H1 (cell line): Measurements from ENCODE around the gene RUFY1. TPM values are rescaled to one million over a fixed set of nuclear protein-coding genes. Genes with fewer than 3 reads are reported as not detected.

Experiments
- CTCF ChIA-PET: fragments of 300-600 bp; sonication (Branson Sonifier 250); formaldehyde crosslinking; loops from one replicate; lab custom pipeline; 2021; ENCODE audit not compliant: partially characterized antibody; lab: Charles Lee
- POLR2A ChIA-PET: fragments of 300-600 bp; sonication (Branson Sonifier 250); formaldehyde crosslinking; loops from one replicate; lab custom pipeline; 2021; ENCODE audit warnings: inconsistent platforms; ENCODE audit not compliant: partially characterized antibody; lab: Charles Lee
- DNase-seq, 2 experiments: peaks; one replicate each; pipeline versions ENCODE4 v3.0.0 to v3.0.0-alpha.2; 2010 to 2022; ENCODE audit warnings: low spot score in 2 of 2, low read depth in 1 of 2, mixed read lengths in 1 of 2
- FAIRE-seq: peaks from 2 replicates; lab custom pipeline; 2011; peaks lifted over from hg19 to GRCh38; lab: Jason Lieb, UNC
- H2AFZ ChIP-seq: 2 replicates; pipeline ENCODE4 v1.8.1; 2012; ENCODE audit warnings: low read length, inconsistent platforms
- H2AK5ac ChIP-seq: 2 replicates; pipeline ENCODE4 v1.6.1; 2013; ENCODE audit warnings: low read depth, low read length
- H2BK120ac ChIP-seq: replicated peaks from 2 replicates; pipeline ENCODE3; 2013; ENCODE audit warnings: low read depth, low read length, inconsistent platforms
- H2BK12ac ChIP-seq: 2 replicates; pipeline ENCODE4 v1.6.1; 2013; ENCODE audit warnings: low read depth, low read length
- H2BK15ac ChIP-seq: 2 replicates; pipeline ENCODE4 v1.6.1; 2013; ENCODE audit warnings: low read length
- H2BK20ac ChIP-seq: 2 replicates; pipeline ENCODE4 v1.6.1; 2013; ENCODE audit warnings: low read length
- H2BK5ac ChIP-seq: 2 replicates; pipeline ENCODE4 v1.6.1; 2013; ENCODE audit warnings: low read depth, low read length
- H3K14ac ChIP-seq: 2 replicates; pipeline ENCODE4 v1.6.1; 2013; ENCODE audit warnings: inconsistent platforms; ENCODE audit not compliant: insufficient read length
- H3K18ac ChIP-seq: 2 replicates; pipeline ENCODE4 v1.6.1; 2013; ENCODE audit warnings: low read length; ENCODE audit errors: extremely low read depth
- H3K23ac ChIP-seq: 2 replicates; pipeline ENCODE4 v1.6.1; 2013; ENCODE audit warnings: inconsistent platforms; ENCODE audit not compliant: insufficient read length
- H3K23me2 ChIP-seq: 2 replicates; pipeline ENCODE4 v1.6.1; 2013; ENCODE audit warnings: low read depth, low read length
- H3K27ac ChIP-seq: 2 replicates; pipeline ENCODE4 v1.6.1; 2011; ENCODE audit warnings: low read depth, low read length, inconsistent platforms
- H3K27me3 ChIP-seq, 4 experiments: replicated peaks in 1 of 4; 1 replicate in 1 of 4; 2 replicates in 3 of 4; pipeline versions ENCODE4 v1.6.1 to v1.8.1; 2011 to 2013; ENCODE audit warnings: low read length in 3 of 4, mild to moderate bottlenecking in 3 of 4, inconsistent platforms in 2 of 4, mixed read lengths in 2 of 4, moderate library complexity in 1 of 4; ENCODE audit not compliant: control insufficient read depth in 3 of 4, insufficient read depth in 3 of 4; ENCODE audit errors: extremely low read depth in 1 of 4
- H3K36me3 ChIP-seq, 4 experiments: 2 replicates each; pipeline versions ENCODE4 v1.6.1 to v1.8.1; 2011 to 2013; ENCODE audit warnings: mild to moderate bottlenecking in 4 of 4, low read length in 3 of 4, moderate library complexity in 2 of 4, control low read depth in 1 of 4, inconsistent platforms in 1 of 4; ENCODE audit not compliant: insufficient read depth in 4 of 4, control insufficient read depth in 2 of 4
- H3K4ac ChIP-seq: replicated peaks from 2 replicates; pipeline ENCODE3; 2013; ENCODE audit warnings: low read length, low read depth, mixed read lengths, inconsistent platforms; ENCODE audit not compliant: insufficient read length
- H3K4me1 ChIP-seq, 4 experiments: replicated peaks in 1 of 4; 1 replicate in 1 of 4; 2 replicates in 3 of 4; pipeline versions ENCODE4 v1.6.1 to v1.8.1; 2011 to 2013; ENCODE audit warnings: low read length in 3 of 4, inconsistent platforms in 2 of 4, mixed read lengths in 1 of 4; ENCODE audit not compliant: insufficient read depth in 4 of 4, control insufficient read depth in 3 of 4
- H3K4me2 ChIP-seq, 2 experiments: 2 replicates each; pipeline versions ENCODE4 v1.6.1 to v1.8.1; 2011 to 2013; ENCODE audit warnings: low read depth in 2 of 2, low read length in 2 of 2, control low read depth in 1 of 2, inconsistent platforms in 1 of 2, mild to moderate bottlenecking in 1 of 2; ENCODE audit not compliant: insufficient read depth in 1 of 2
- H3K4me3 ChIP-seq, 4 experiments: fragments of 200-600, 300-600 bp in 1 of 4; sonication (generic), shearing (Covaris generic), sonication (Bioruptor Twin) in 1 of 4; 2 replicates each; pipeline versions ENCODE4 v1.5.1 to v1.8.1; 2011 to 2016; ENCODE audit warnings: low read length in 4 of 4, low read depth in 3 of 4, control low read depth in 2 of 4, inconsistent platforms in 2 of 4, mild to moderate bottlenecking in 2 of 4, mixed read lengths in 1 of 4, moderate library complexity in 1 of 4; ENCODE audit not compliant: insufficient read depth in 2 of 4; ENCODE audit errors: extremely low read depth in 1 of 4
- H3K56ac ChIP-seq: replicated peaks from 2 replicates; pipeline ENCODE3; 2013; ENCODE audit warnings: low read depth, mild to moderate bottlenecking, mixed read lengths, low read length, inconsistent platforms; ENCODE audit not compliant: insufficient read length
- H3K79me1 ChIP-seq: 2 replicates; pipeline ENCODE4 v1.6.1; 2013; ENCODE audit warnings: low read depth, low read length, control low read depth
- H3K79me2 ChIP-seq, 2 experiments: 2 replicates each; pipeline versions ENCODE4 v1.6.1 to v1.8.1; 2012 to 2013; ENCODE audit warnings: low read length in 2 of 2, mild to moderate bottlenecking in 2 of 2, inconsistent platforms in 1 of 2; ENCODE audit not compliant: insufficient read depth in 2 of 2, control insufficient read depth in 1 of 2
- H3K9ac ChIP-seq, 4 experiments: replicated peaks in 1 of 4; 1 replicate in 1 of 4; 2 replicates in 3 of 4; pipeline versions ENCODE4 v1.6.1 to v1.8.1; 2011 to 2013; ENCODE audit warnings: low read depth in 3 of 4, low read length in 3 of 4, control low read depth in 2 of 4, mild to moderate bottlenecking in 2 of 4, moderate library complexity in 2 of 4, inconsistent platforms in 1 of 4; ENCODE audit errors: extremely low read depth in 1 of 4
- H3K9me3 ChIP-seq, 2 experiments: 2 replicates each; pipeline versions ENCODE4 v1.6.1 to v1.8.1; 2012 to 2013; ENCODE audit warnings: mild to moderate bottlenecking in 2 of 2, moderate library complexity in 2 of 2, control low read depth in 1 of 2, inconsistent platforms in 1 of 2, low read depth in 1 of 2, low read length in 1 of 2, mixed read lengths in 1 of 2; ENCODE audit not compliant: insufficient read depth in 2 of 2
- H4K20me1 ChIP-seq, 2 experiments: replicated peaks in 1 of 2; 2 replicates each; pipeline versions ENCODE3 to v1.8.1; 2011 to 2013; ENCODE audit warnings: inconsistent platforms in 2 of 2, low read length in 2 of 2, mild to moderate bottlenecking in 1 of 2; ENCODE audit not compliant: insufficient read depth in 2 of 2, control insufficient read depth in 1 of 2
- H4K5ac ChIP-seq: 2 replicates; pipeline ENCODE4 v1.6.1; 2013; ENCODE audit warnings: low read length, low read depth, mixed read lengths, inconsistent platforms; ENCODE audit not compliant: insufficient read length
- H4K8ac ChIP-seq: 2 replicates; pipeline ENCODE4 v1.8.0; 2013; ENCODE audit warnings: mild to moderate bottlenecking, moderate library complexity, low read length, inconsistent platforms; ENCODE audit not compliant: insufficient read depth; ENCODE audit errors: extremely low read depth
- H4K91ac ChIP-seq: replicated peaks from 2 replicates; pipeline ENCODE3; 2013; ENCODE audit warnings: low read length, mixed read lengths, inconsistent platforms; ENCODE audit not compliant: insufficient read length
- ATF3 ChIP-seq: IDR thresholded peaks from 2 replicates; pipeline ENCODE4 v1.6.1; 2011; ENCODE audit warnings: low read depth, mild to moderate bottlenecking, low read length; ENCODE audit not compliant: insufficient read depth
- BRCA1 ChIP-seq: IDR thresholded peaks from 2 replicates; pipeline ENCODE4 v1.6.1; 2012; ENCODE audit warnings: low read depth, low read length, improper control_type of control experiment
- CEBPB ChIP-seq: IDR thresholded peaks from 2 replicates; pipeline ENCODE4 v1.6.1; 2012; ENCODE audit warnings: low read depth, low read length
- EP300 ChIP-seq, 2 experiments: IDR thresholded peaks; 1 replicate in 1 of 2; 2 replicates in 1 of 2; pipeline ENCODE4 v1.6.1; 2011 to 2012; ENCODE audit warnings: low read depth in 2 of 2, low read length in 2 of 2, mild to moderate bottlenecking in 2 of 2, borderline replicate concordance in 1 of 2, inconsistent platforms in 1 of 2, moderate library complexity in 1 of 2
- FOSL1 ChIP-seq: IDR thresholded peaks from 2 replicates; pipeline ENCODE4 v1.6.1; 2011; ENCODE audit warnings: mild to moderate bottlenecking, low read depth, low read length, moderate library complexity; ENCODE audit not compliant: insufficient read depth
- HDAC2 ChIP-seq, 2 experiments: fragments of 300-600 bp in 1 of 2; sonication (generic) in 1 of 2; IDR thresholded peaks; 2 replicates each; pipeline ENCODE4 v1.6.1; 2011 to 2012; ENCODE audit warnings: low read depth in 2 of 2, low read length in 2 of 2, mild to moderate bottlenecking in 2 of 2, moderate library complexity in 2 of 2, borderline replicate concordance in 1 of 2, inconsistent platforms in 1 of 2
- JUND ChIP-seq: IDR thresholded peaks from 2 replicates; pipeline ENCODE4 v1.6.1; 2011; ENCODE audit warnings: mild to moderate bottlenecking, improper control_type of control experiment, low read length
- MAFK ChIP-seq: IDR thresholded peaks from 2 replicates; pipeline ENCODE4 v1.6.1; 2012; ENCODE audit warnings: low read depth, mild to moderate bottlenecking, improper control_type of control experiment, low read length
- MAX ChIP-seq: IDR thresholded peaks from 2 replicates; pipeline ENCODE4 v1.6.1; 2012; ENCODE audit warnings: inconsistent platforms
- NRF1 ChIP-seq: IDR thresholded peaks from 2 replicates; pipeline ENCODE4 v1.6.1; 2011; ENCODE audit warnings: mild to moderate bottlenecking, low read depth, low read length, improper control_type of control experiment
- RAD21 ChIP-seq, 2 experiments: IDR thresholded peaks in 1 of 2; conservative IDR thresholded peaks in 1 of 2; 2 replicates each; pipeline ENCODE4 v1.6.1; 2011; ENCODE audit warnings: low read depth in 2 of 2, low read length in 2 of 2, improper control_type of control experiment in 1 of 2, inconsistent platforms in 1 of 2, mild to moderate bottlenecking in 1 of 2, moderate library complexity in 1 of 2
- SRF ChIP-seq: IDR thresholded peaks from 2 replicates; pipeline ENCODE4 v1.6.1; 2011; ENCODE audit warnings: mild to moderate bottlenecking, low read depth, low read length, moderate library complexity
- WGBS, 2 experiments: shearing (Covaris generic) in 1 of 2; methylation state at CpG; one replicate each; pipeline versions ENCODE4 v1.1.6 to v1.1.7; 2013 to 2015; ENCODE audit warnings: low lambda C conversion rate in 2 of 2, mixed read lengths in 2 of 2, inconsistent platforms in 1 of 2, low coverage in 1 of 2, missing lambda C conversion rate in 1 of 2; ENCODE audit not compliant: insufficient replicate concordance in 2 of 2, insufficient coverage in 1 of 2, insufficient read length in 1 of 2; ENCODE audit errors: extremely low coverage in 1 of 2, missing lambda C conversion rate in 1 of 2; 5-methylcytosine and 5-hydroxymethylcytosine counted together
- polyA plus RNA-seq, 7 experiments: library from polyadenylated mRNA; depleted of rRNA in 3 of 7; stranded (reverse) in 5 of 7; unstranded in 2 of 7; fragments of >200 nt in 5 of 7; fragments of 200-250 nt in 2 of 7; gene quantifications; 1 replicate in 5 of 7; 2 replicates in 1 of 7; 4 replicates in 1 of 7; pipeline versions ENCODE4 v1.2.1 to v1.2.3, GENCODE V29; 2011 to 2013; ENCODE audit warnings: missing spikeins in 2 of 7, mixed read lengths in 2 of 7
- total RNA-seq: library from RNA; stranded (reverse); fragmentation: NEBNext Ultra II Directional; extraction: Animal tissue kit (Norgen Biotek cat#: 25700); gene quantifications from 2 replicates; pipeline ENCODE4 v1.2.1, GENCODE V29; 2021

The RUFY1 gene
- total and polyA plus RNA-seq, 2 of the 8 experiments (the other 6 are each of a cell fraction or from before 2014, with no cell fraction given): 22.4 to 29.5 TPM

GRCh38 chr5:179577286-179577960, 27.1 kb downstream of the RUFY1 start:
- H3K4me3 ChIP-seq: no peak overlapping the region
- H4K20me1 ChIP-seq: no peaks in the 10 kb centered on the region
- no peak overlapping the region for H3K18ac ChIP-seq
- no peaks in the 10 kb centered on the region for H3K9me3 ChIP-seq
- H3K14ac ChIP-seq: no peak overlapping the region
- no peaks in the 10 kb centered on the region for H3K79me2 ChIP-seq
- no peak overlapping the region for H3K23ac ChIP-seq
- no peaks in the 10 kb centered on the region for H3K23me2 ChIP-seq
- H3K27ac ChIP-seq: no peak overlapping the region
- no peaks in the 10 kb centered on the region for H3K27me3 ChIP-seq
- no peak overlapping the region for H2BK15ac ChIP-seq
- no peak overlapping the region for H3K56ac ChIP-seq
- no peak overlapping the region for H3K4ac ChIP-seq
- no peak overlapping the region for H3K9ac ChIP-seq
- H2AK5ac ChIP-seq: no peak overlapping the region
- H4K91ac ChIP-seq: no peak overlapping the region
- DNase-seq (no peak), FAIRE-seq (no peak)
- H3K4me1 ChIP-seq: no peaks in the 10 kb centered on the region
- H2BK120ac ChIP-seq: no peak overlapping the region
- H3K36me3 ChIP-seq: peaks cover 12 to 60% (median 22%) of the 10 kb centered on the region in 4 experiments; a peak in 7 of 8 replicates
- no peak overlapping the region for H2BK20ac ChIP-seq
- H2AFZ ChIP-seq: no peak overlapping the region
- ChIA-PET POLR2A (no interaction called here), CTCF (no interaction called here)
- no peak overlapping the region for H4K8ac ChIP-seq
- WGBS, 2 experiments: 96% methylated on average over 16 of the region's 42 CpGs; no CpG with 5 or more reads in 1 of the 2 experiments
- H3K79me1 ChIP-seq: no peaks in the 10 kb centered on the region
- H2BK12ac ChIP-seq: no peak overlapping the region
- no peak overlapping the region for H4K5ac ChIP-seq
- no peak overlapping the region for H3K4me2 ChIP-seq
- no peak overlapping the region for H2BK5ac ChIP-seq
- TF ChIP-seq NRF1 (no peak), BRCA1 (no peak), EP300 (IDR thresholded peaks at IDR 0.05; ENCODE audit: borderline replicate concordance in 1 of 2, low read depth in 2 of 2, low read length in 2 of 2) (no peak), HDAC2 (IDR thresholded peaks at IDR 0.05; ENCODE audit: borderline replicate concordance in 1 of 2, low read depth in 2 of 2, low read length in 2 of 2) (no peak), CEBPB (no peak), MAX (no peak), JUND (no peak), MAFK (no peak), RAD21 (IDR thresholded peaks at IDR 0.05 in 1 of 2, conservative IDR thresholded peaks at IDR 0.05 in 1 of 2; ENCODE audit: low read depth in 2 of 2, low read length in 2 of 2) (no peak), ATF3 (no peak), FOSL1 (no peak), SRF (no peak)
